NCI-H69 (cell line): Measurements from ENCODE around the gene RNF20.

ENCODE experiments used
- DNase-seq: peaks from one replicate; lab custom pipeline; 2025; lab: John Stamatoyannopoulos, UW

RNF20 gene

GRCh38 chr9:101530076-101530711 is 3.5 kb upstream of the RNF20 start:
- DNase-seq, result peak; percentile 83

- no peak for DNase-seq
Measured at GRCh38 chr9:101536351-101536750, 2.7 kb downstream of the RNF20 start.

- DNase-seq, result no peak
Measured at GRCh38 chr9:101536938-101537337, 3.3 kb downstream of the RNF20 start.

GRCh38 chr9:101540069-101540468 is 6.4 kb downstream of the RNF20 start:
- no peak for DNase-seq

- DNase-seq, result no peak
Measured at GRCh38 chr9:101543098-101543735, 9.6 kb downstream of the RNF20 start.

GRCh38 chr9:101549472-101550098 is 15.9 kb downstream of the RNF20 start:
- DNase-seq, result peak; percentile 11

GRCh38 chr9:101561740-101562139 is 28.1 kb downstream of the RNF20 start:
- no peak for DNase-seq

GRCh38 chr9:101562966-101563365 is 29.3 kb downstream of the RNF20 start:
- no peak for DNase-seq

- DNase-seq, result no peak
Measured at GRCh38 chr9:101564252-101564651, 30.6 kb downstream of the RNF20 start.

GRCh38 chr9:101566904-101567724 is 33.5 kb downstream of the RNF20 start:
- peak; percentile 44 for DNase-seq

- no peak for DNase-seq
Measured at GRCh38 chr9:101567725-101568350, 34.2 kb downstream of the RNF20 start.

- no peak for DNase-seq
Measured at GRCh38 chr9:101569741-101570501, 36.3 kb downstream of the RNF20 start.

GRCh38 chr9:101571114-101571513 is 37.5 kb downstream of the RNF20 start:
- no peak for DNase-seq

- no peak for DNase-seq
Measured at GRCh38 chr9:101572316-101572715, 38.7 kb downstream of the RNF20 start.

- no peak for DNase-seq
Measured at GRCh38 chr9:101574731-101575333, 41.2 kb downstream of the RNF20 start.

GRCh38 chr9:101578378-101578777 is 44.7 kb downstream of the RNF20 start:
- DNase-seq, result peak; percentile 51

GRCh38 chr9:101579711-101580545 is 46.3 kb downstream of the RNF20 start:
- DNase-seq, result peak; percentile 38

- DNase-seq, result peak; percentile 25
Measured at GRCh38 chr9:101582553-101582952, 48.9 kb downstream of the RNF20 start.

- DNase-seq, result no peak
Measured at GRCh38 chr9:101585740-101586139, 52.1 kb downstream of the RNF20 start.

- DNase-seq, result no peak
Measured at GRCh38 chr9:101586651-101587050, 53.0 kb downstream of the RNF20 start.
